ENCODE measurements around the gene FDPS.

- TF ChIP-seq MAX (IDR thresholded peaks at IDR 0.05) (no peak), CTCF (IDR thresholded peaks at IDR 0.05; ENCODE audit: low read depth, low read length, missing input control) (no peak), HNF4A (conservative IDR thresholded peaks at IDR 0.05) (no peak)
Measured at GRCh38 chr1:155267373-155267772, 41.3 kb upstream of the FDPS start.
